Endothelial cell of umbilical vein (primary cell): ENCODE results near the gene EHD1. TPM values are rescaled to one million over a fixed set of nuclear protein-coding genes. Genes with fewer than 3 reads are reported as not detected.

Experiments used
- BruUV-seq: library from RNA; stranded (reverse); fragments of 400-500 nt; replicated peaks from 2 replicates; lab custom pipeline; 2021; lab: Mats Ljungman, UMichigan
- CTCF ChIA-PET: fragments of 300-600, 350-600 bp; sonication (Branson Sonifier 250); formaldehyde crosslinking; loops from one replicate; lab custom pipeline; 2021; ENCODE audit warnings: antibody characterized with exemption, inconsistent platforms; lab: Charles Lee
- POLR2A ChIA-PET: fragments of 300-600, 350-600 bp; sonication (Branson Sonifier 250); formaldehyde crosslinking; loops from one replicate; lab custom pipeline; 2021; ENCODE audit warnings: antibody characterized with exemption, inconsistent platforms; lab: Charles Lee
- DNase-seq: peaks from one replicate; pipeline ENCODE4 v3.0.0-alpha.2; 2011; ENCODE audit warnings: low read depth, low spot score
- FAIRE-seq: peaks from 2 replicates; lab custom pipeline; 2011; peaks lifted over from hg19 to GRCh38; lab: Jason Lieb, UNC
- H2AFZ ChIP-seq: 2 replicates; pipeline ENCODE4 v1.6.0; 2012; ENCODE audit warnings: low read depth, low read length, control low read depth, inconsistent platforms
- H3K27ac ChIP-seq: 2 replicates; pipeline ENCODE4 v1.5.1; 2011; ENCODE audit warnings: low read depth, mild to moderate bottlenecking, control low read depth, low read length, moderate library complexity; ENCODE audit not compliant: insufficient read depth
- H3K27me3 ChIP-seq, 2 experiments: 2 replicates each; pipeline versions ENCODE4 v1.6.0 to v1.6.1; 2011; ENCODE audit warnings: low read length in 2 of 2, mixed read lengths in 1 of 2; ENCODE audit not compliant: control insufficient read depth in 2 of 2, insufficient read depth in 2 of 2
- H3K36me3 ChIP-seq, 2 experiments: 2 replicates in 1 of 2; 3 replicates in 1 of 2; pipeline ENCODE4 v1.5.1; 2011; ENCODE audit warnings: low read length in 2 of 2, mild to moderate bottlenecking in 1 of 2, moderate library complexity in 1 of 2; ENCODE audit not compliant: control insufficient read depth in 2 of 2, insufficient read depth in 2 of 2; ENCODE audit errors: extremely low read depth in 1 of 2
- H3K4me1 ChIP-seq: 3 replicates; pipeline ENCODE4 v1.5.1; 2011; ENCODE audit warnings: mild to moderate bottlenecking, low read length; ENCODE audit not compliant: control insufficient read depth, insufficient read depth; ENCODE audit errors: extremely low read depth
- H3K4me2 ChIP-seq: 2 replicates; pipeline ENCODE4 v1.6.1; 2011; ENCODE audit warnings: low read length, control low read depth, mixed read lengths; ENCODE audit not compliant: insufficient read depth
- H3K4me3 ChIP-seq, 3 experiments: fragments of 200-600 bp in 1 of 3; sonication (generic), shearing (Covaris generic) in 1 of 3; replicated peaks in 1 of 3; 2 replicates each; pipeline ENCODE4 v1.5.1; 2011 to 2016; ENCODE audit warnings: control low read depth in 3 of 3, low read length in 3 of 3, mild to moderate bottlenecking in 2 of 3, inconsistent platforms in 1 of 3, low read depth in 1 of 3, moderate library complexity in 1 of 3; ENCODE audit not compliant: insufficient read depth in 1 of 3
- H3K79me2 ChIP-seq: 2 replicates; pipeline ENCODE4 v1.6.0; 2012; ENCODE audit warnings: low read length, inconsistent platforms; ENCODE audit not compliant: control insufficient read depth, insufficient read depth
- H3K9ac ChIP-seq: replicated peaks from 2 replicates; pipeline ENCODE3; 2011; ENCODE audit warnings: low read length, control low read depth; ENCODE audit not compliant: insufficient read depth; ENCODE audit errors: extremely low read depth
- H3K9me1 ChIP-seq: replicated peaks from 3 replicates; pipeline ENCODE4 v1.6.0; 2011; ENCODE audit warnings: mild to moderate bottlenecking, low read length; ENCODE audit not compliant: control insufficient read depth, insufficient read depth; ENCODE audit errors: extremely low read depth
- H3K9me3 ChIP-seq: replicated peaks from 2 replicates; pipeline ENCODE4 v1.5.1; 2012; ENCODE audit warnings: low read length, inconsistent platforms; ENCODE audit not compliant: control insufficient read depth, insufficient read depth
- H4K20me1 ChIP-seq: replicated peaks from 2 replicates; pipeline ENCODE3; 2011; ENCODE audit warnings: mild to moderate bottlenecking, low read length; ENCODE audit not compliant: control insufficient read depth, insufficient read depth; ENCODE audit errors: extremely low read depth
- EZH2 ChIP-seq: IDR thresholded peaks from 2 replicates; pipeline ENCODE4 v1.6.1; 2012; ENCODE audit warnings: borderline replicate concordance, low read depth, mild to moderate bottlenecking, moderate library complexity, low read length, inconsistent platforms; ENCODE audit not compliant: severe bottlenecking
- FOS ChIP-seq: IDR thresholded peaks from 2 replicates; pipeline ENCODE4 v1.6.1; 2011; ENCODE audit warnings: mild to moderate bottlenecking, low read length, moderate library complexity, borderline replicate concordance; ENCODE audit not compliant: insufficient read depth
- GATA2 ChIP-seq: IDR thresholded peaks from 2 replicates; pipeline ENCODE4 v1.7.0; 2011; ENCODE audit warnings: low read depth, mild to moderate bottlenecking, moderate library complexity, mixed read lengths, low read length; ENCODE audit not compliant: insufficient read length, insufficient read depth
- JUN ChIP-seq: IDR thresholded peaks from 2 replicates; pipeline ENCODE4 v1.6.1; 2011; ENCODE audit warnings: borderline replicate concordance, low read depth; ENCODE audit not compliant: insufficient read length, insufficient read depth
- MYC ChIP-seq: IDR thresholded peaks from one replicate; pipeline ENCODE4 v1.6.1; 2011; ENCODE audit warnings: mild to moderate bottlenecking, low read depth, low read length
- POLR2A ChIP-seq: IDR thresholded peaks from 2 replicates; pipeline ENCODE4 v1.6.1; 2012; ENCODE audit warnings: low read depth, mild to moderate bottlenecking, control low read depth, low read length
- POLR2AphosphoS5 ChIP-seq: IDR thresholded peaks from 2 replicates; pipeline ENCODE4 v1.6.1; 2012; ENCODE audit warnings: low read depth, mild to moderate bottlenecking, control low read depth, low read length, moderate library complexity; ENCODE audit not compliant: insufficient read depth
- dilution Hi-C: fragments of 300-500 bp; cut with MboI; formaldehyde crosslinking; loops from one replicate; pipeline ENCODE4 v1.15.0; 2019; ENCODE audit warnings: low sequenced_read_pairs; ENCODE audit not compliant: extremely low pct_ligation_motif_present
- intact Hi-C: fragments of 100-400 bp; cut with micrococcal nuclease; formaldehyde crosslinking; loops from one replicate; pipeline ENCODE4 v1.10.0; 2022
- polyA plus RNA-seq, 4 experiments: library from polyadenylated mRNA; depleted of rRNA in 3 of 4; stranded (reverse) in 3 of 4; unstranded in 1 of 4; fragments of >200 nt; gene quantifications; 2 replicates each; pipeline versions ENCODE4 v1.2.1 to v1.2.3, GENCODE V29; 2011 to 2012; ENCODE audit warnings: missing spikeins in 1 of 4
- total RNA-seq: library from RNA; stranded (reverse); gene quantifications from 2 replicates; pipeline ENCODE4 v1.2.3, GENCODE V29; 2021
- TF ChIP-seq, protein P1 (sequence below), 2 donors: IDR thresholded peaks; 1 replicate in 1 of 2; 2 replicates in 1 of 2; pipeline ENCODE4 v1.5.1; 2011; ENCODE audit warnings: low read length in 2 of 2, mild to moderate bottlenecking in 2 of 2, moderate library complexity in 2 of 2, control low read depth in 1 of 2, inconsistent platforms in 1 of 2, low read depth in 1 of 2; ENCODE audit not compliant: insufficient read depth in 1 of 2; ENCODE audit errors: extremely low read depth in 1 of 2
- TF ChIP-seq, protein P2 (sequence below): IDR thresholded peaks from 2 replicates; pipeline ENCODE4 v1.6.1; 2011; ENCODE audit not compliant: insufficient read depth, insufficient read length

EHD1 gene
- total and polyA plus RNA-seq, 2 donors (not counting 3 experiments of a cell fraction or from before 2014, with no cell fraction given), result 109 to 136 TPM

DNA sequence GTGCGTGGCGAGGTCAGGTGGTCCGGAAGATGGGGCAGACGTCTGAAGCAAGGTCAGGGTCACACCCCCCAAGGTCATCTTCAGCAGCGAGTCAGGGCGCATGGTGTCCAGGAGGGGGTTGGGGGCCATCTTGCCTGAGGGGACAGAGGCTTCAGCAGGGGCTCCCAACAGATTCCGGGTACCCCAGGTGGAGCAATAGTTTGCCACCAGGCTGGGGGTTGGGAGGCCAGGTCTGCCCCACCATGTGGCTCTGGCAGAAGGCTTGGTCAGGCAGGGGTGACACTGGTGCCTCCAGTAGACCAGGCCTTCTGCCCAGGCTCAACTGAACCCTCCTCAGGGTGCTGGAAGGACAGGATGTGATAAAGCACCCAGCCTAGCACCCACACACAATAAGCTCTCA lies 32.7 kb upstream of the EHD1 start:
- no peak overlapping the region for H3K4me2 ChIP-seq
- H3K9ac ChIP-seq, result no peak overlapping the region
- no peak for TF ChIP-seq POLR2A
- TF ChIP-seq FOS, result no peak
- TF ChIP-seq MYC, result no peak
- TF ChIP-seq, protein P1, sequence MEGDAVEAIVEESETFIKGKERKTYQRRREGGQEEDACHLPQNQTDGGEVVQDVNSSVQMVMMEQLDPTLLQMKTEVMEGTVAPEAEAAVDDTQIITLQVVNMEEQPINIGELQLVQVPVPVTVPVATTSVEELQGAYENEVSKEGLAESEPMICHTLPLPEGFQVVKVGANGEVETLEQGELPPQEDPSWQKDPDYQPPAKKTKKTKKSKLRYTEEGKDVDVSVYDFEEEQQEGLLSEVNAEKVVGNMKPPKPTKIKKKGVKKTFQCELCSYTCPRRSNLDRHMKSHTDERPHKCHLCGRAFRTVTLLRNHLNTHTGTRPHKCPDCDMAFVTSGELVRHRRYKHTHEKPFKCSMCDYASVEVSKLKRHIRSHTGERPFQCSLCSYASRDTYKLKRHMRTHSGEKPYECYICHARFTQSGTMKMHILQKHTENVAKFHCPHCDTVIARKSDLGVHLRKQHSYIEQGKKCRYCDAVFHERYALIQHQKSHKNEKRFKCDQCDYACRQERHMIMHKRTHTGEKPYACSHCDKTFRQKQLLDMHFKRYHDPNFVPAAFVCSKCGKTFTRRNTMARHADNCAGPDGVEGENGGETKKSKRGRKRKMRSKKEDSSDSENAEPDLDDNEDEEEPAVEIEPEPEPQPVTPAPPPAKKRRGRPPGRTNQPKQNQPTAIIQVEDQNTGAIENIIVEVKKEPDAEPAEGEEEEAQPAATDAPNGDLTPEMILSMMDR (IDR thresholded peaks at IDR 0.05; ENCODE audit: extremely low read depth in 1 of 2, insufficient read depth in 1 of 2, low read depth in 1 of 2, low read length in 2 of 2), result no peak
- TF ChIP-seq GATA2, result no peak
- no peak for TF ChIP-seq JUN
- TF ChIP-seq, protein P2, sequence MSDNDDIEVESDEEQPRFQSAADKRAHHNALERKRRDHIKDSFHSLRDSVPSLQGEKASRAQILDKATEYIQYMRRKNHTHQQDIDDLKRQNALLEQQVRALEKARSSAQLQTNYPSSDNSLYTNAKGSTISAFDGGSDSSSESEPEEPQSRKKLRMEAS, result no peak
- no peak for TF ChIP-seq EZH2
- TF ChIP-seq POLR2AphosphoS5, result no peak
- peaks cover 5% of the 10 kb centered on the region for H3K79me2 ChIP-seq
- DNase-seq (no peak), FAIRE-seq (no peak)
- no peak overlapping the region for H2AFZ ChIP-seq
- intact Hi-C loops, result no loop called here
- no peaks in the 10 kb centered on the region for H4K20me1 ChIP-seq
- H3K4me1 ChIP-seq, result peaks cover 4% of the 10 kb centered on the region
- no peaks in the 10 kb centered on the region for H3K27me3 ChIP-seq
- H3K9me1 ChIP-seq, result no peaks in the 10 kb centered on the region
- no peaks in the 10 kb centered on the region for H3K9me3 ChIP-seq
- ChIA-PET POLR2A (interaction anchor here (0.6 kb wide), 1 partner anchor 13 kb away, joined by 3 read pairs; no protein-coding TSS in a partner anchor), CTCF (interaction anchor here (2.0 kb wide), 1 partner anchor 23 kb away, joined by 8 read pairs; no protein-coding TSS in a partner anchor)
- no peak overlapping the region for H3K27ac ChIP-seq
- no peak overlapping the region for H3K4me3 ChIP-seq
- BruUV-seq, result no TSS peak
- peaks cover 7 to 63% of the 10 kb centered on the region in 2 experiments for H3K36me3 ChIP-seq
- dilution Hi-C loops, result no loop called here
